Activated naive CD8-positive, alpha-beta T cell treated with anti-CD3 and anti-CD28 coated beads, Interleukin-2, amount 50 U/mL, for 24 hours (primary cell): ENCODE data around the gene UGCG.

ENCODE experiments used
- ATAC-seq: fragments of 150-1000 bp; cut with Tn5 transposase; one replicate; pipeline ENCODE4 v1.10.0; 2021
- DNase-seq: peaks from one replicate; pipeline ENCODE4 v3.0.0; 2021
- H3K27ac Mint-ChIP-seq: one replicate; pipeline ENCODE4 v1.8.0; 2021; ENCODE audit warnings: mild to moderate bottlenecking, mixed read lengths
- H3K27me3 Mint-ChIP-seq: one replicate; pipeline ENCODE4 v1.8.0; 2021; ENCODE audit warnings: mixed read lengths
- H3K36me3 Mint-ChIP-seq: one replicate; pipeline ENCODE4 v1.8.0; 2021; ENCODE audit warnings: low read depth, mixed read lengths
- H3K4me1 Mint-ChIP-seq: one replicate; pipeline ENCODE4 v1.8.0; 2021; ENCODE audit warnings: mixed read lengths
- H3K4me3 Mint-ChIP-seq: one replicate; pipeline ENCODE4 v1.8.0; 2021; ENCODE audit warnings: mild to moderate bottlenecking, moderate library complexity, mixed read lengths
- H3K9me3 Mint-ChIP-seq: one replicate; pipeline ENCODE4 v1.8.0; 2021; ENCODE audit warnings: mixed read lengths

Gene UGCG

DNA sequence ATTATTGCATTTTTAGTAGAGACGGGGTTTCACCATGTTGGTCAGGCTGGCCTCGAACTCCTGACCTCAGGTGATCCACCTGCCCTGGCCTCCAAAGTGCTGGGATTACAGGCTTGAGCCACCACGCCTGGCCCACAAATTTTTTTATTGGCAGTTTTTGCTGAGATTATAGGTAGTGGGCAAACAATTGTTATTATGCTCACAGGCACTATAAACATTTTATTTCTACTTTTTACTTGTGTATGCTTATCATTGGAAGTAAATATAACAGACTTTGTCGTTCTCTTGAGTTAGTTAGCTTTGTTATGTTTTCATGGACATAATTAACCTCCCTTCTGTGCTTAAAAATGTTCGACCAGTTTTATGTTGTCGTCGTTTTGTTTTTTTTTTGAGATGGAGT lies 23.9 kb downstream of the UGCG start:
- Mint-ChIP-seq H3K27me3 (no peaks in the 10 kb centered on the region), H3K9me3 (no peaks in the 10 kb centered on the region), H3K36me3 (peaks cover 34% of the 10 kb centered on the region), H3K27ac (no peak overlapping the region), H3K4me1 (peaks cover 49% of the 10 kb centered on the region), H3K4me3 (no peak overlapping the region)
- ATAC-seq = no peak
- no peak for DNase-seq

DNA sequence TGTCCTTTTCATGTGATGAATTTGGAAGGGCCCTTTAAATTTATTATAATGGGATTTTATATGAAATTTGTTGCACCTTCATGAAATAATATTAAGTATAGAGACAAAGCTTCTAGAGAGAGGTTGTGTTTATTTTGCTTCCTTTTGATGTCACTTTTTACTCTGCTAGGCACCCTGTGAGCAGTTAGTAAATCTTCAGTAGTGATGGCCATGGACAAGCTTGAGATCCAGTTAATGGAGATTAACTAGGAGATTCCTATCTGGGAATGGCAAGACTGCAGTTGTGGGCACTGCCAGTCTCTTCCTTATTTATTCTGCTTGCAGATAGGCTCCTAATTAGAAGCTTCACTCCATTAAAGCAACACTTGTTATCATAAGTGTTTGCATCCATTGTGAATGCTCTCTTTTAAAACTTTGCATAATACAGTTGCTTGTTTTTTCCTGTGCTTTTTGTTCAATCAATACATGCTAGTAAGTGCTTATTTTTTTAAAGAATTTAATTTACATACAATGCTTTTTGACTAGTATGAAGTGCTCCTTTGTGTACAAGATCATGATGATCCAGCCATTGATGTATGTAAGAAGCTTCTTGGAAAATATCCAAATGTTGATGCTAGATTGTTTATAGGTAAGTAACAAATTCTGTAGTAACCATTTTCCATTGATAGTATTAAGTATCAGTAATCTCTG lies 25.9 kb downstream of the UGCG start:
- Mint-ChIP-seq H3K27me3 (no peaks in the 10 kb centered on the region), H3K36me3 (peaks cover 26% of the 10 kb centered on the region), H3K9me3 (no peaks in the 10 kb centered on the region), H3K4me3 (no peak overlapping the region), H3K27ac (no peak overlapping the region), H3K4me1 (peaks cover 46% of the 10 kb centered on the region)
- no peak for DNase-seq
- ATAC-seq = no peak

- DNase-seq (no peak), ATAC-seq (no peak)
- no peak overlapping the region for H3K27ac Mint-ChIP-seq
- peaks cover 48% of the 10 kb centered on the region for H3K4me1 Mint-ChIP-seq
- H3K36me3 Mint-ChIP-seq = peaks cover 23% of the 10 kb centered on the region
- H3K9me3 Mint-ChIP-seq = no peaks in the 10 kb centered on the region
- H3K4me3 Mint-ChIP-seq = no peak overlapping the region
- no peaks in the 10 kb centered on the region for H3K27me3 Mint-ChIP-seq
These were observed 27.7 kb downstream of the UGCG start for GRCh38 chr9:111924281-111924680.

- no peak for DNase-seq
- Mint-ChIP-seq H3K27ac (peak overlapping the region; percentile 25), H3K4me1 (peaks cover 44% of the 10 kb centered on the region), H3K4me3 (no peak overlapping the region), H3K9me3 (no peaks in the 10 kb centered on the region), H3K36me3 (peaks cover 19% of the 10 kb centered on the region), H3K27me3 (no peaks in the 10 kb centered on the region)
- no peak for ATAC-seq
These were observed 28.6 kb downstream of the UGCG start for GRCh38 chr9:111925017-111925770.

GRCh38 chr9:111925784-111926183 lies 29.2 kb downstream of the UGCG start:
- peak overlapping the region; percentile 25 for H3K27ac Mint-ChIP-seq
- DNase-seq (no peak), ATAC-seq (no peak)
- peaks cover 44% of the 10 kb centered on the region for H3K4me1 Mint-ChIP-seq
- H3K36me3 Mint-ChIP-seq = peaks cover 21% of the 10 kb centered on the region
- no peak overlapping the region for H3K4me3 Mint-ChIP-seq
- H3K27me3 Mint-ChIP-seq = no peaks in the 10 kb centered on the region
- no peaks in the 10 kb centered on the region for H3K9me3 Mint-ChIP-seq

DNA sequence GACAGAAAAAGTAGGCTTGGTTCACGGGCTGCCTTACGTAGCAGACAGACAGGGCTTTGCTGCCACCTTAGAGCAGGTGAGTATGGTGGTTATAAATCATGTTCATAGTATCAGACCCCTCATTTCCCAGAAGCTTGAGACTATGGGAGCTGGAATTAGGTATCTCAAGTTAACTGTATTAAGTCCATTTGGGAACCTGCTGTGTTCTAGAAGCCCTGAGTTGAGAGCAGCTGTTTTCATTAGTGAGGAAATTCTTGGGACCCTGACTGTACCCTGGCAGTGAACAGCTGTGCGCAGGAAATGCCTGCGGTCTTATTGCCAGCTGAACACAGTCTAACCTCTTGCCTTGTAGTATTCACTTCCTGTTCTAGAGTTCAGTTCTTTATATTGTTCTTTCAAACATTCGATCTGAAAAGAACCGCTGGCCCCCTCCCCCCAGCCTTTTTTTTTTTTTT lies 29.8 kb downstream of the UGCG start:
- H3K27me3 Mint-ChIP-seq = no peaks in the 10 kb centered on the region
- peaks cover 27% of the 10 kb centered on the region for H3K36me3 Mint-ChIP-seq
- H3K4me1 Mint-ChIP-seq = peaks cover 44% of the 10 kb centered on the region
- H3K4me3 Mint-ChIP-seq = no peak overlapping the region
- ATAC-seq = peak; percentile 100
- DNase-seq = peak; percentile 51
- H3K27ac Mint-ChIP-seq = peak overlapping the region; percentile 71
- H3K9me3 Mint-ChIP-seq = no peaks in the 10 kb centered on the region

GRCh38 chr9:111928359-111928720 lies 31.7 kb downstream of the UGCG start:
- H3K27ac Mint-ChIP-seq = peak overlapping the region; percentile 57
- DNase-seq = no peak
- peaks cover 35% of the 10 kb centered on the region for H3K4me1 Mint-ChIP-seq
- no peak for ATAC-seq
- H3K4me3 Mint-ChIP-seq = no peak overlapping the region
- peaks cover 39% of the 10 kb centered on the region for H3K36me3 Mint-ChIP-seq
- no peaks in the 10 kb centered on the region for H3K27me3 Mint-ChIP-seq
- H3K9me3 Mint-ChIP-seq = no peaks in the 10 kb centered on the region

DNA sequence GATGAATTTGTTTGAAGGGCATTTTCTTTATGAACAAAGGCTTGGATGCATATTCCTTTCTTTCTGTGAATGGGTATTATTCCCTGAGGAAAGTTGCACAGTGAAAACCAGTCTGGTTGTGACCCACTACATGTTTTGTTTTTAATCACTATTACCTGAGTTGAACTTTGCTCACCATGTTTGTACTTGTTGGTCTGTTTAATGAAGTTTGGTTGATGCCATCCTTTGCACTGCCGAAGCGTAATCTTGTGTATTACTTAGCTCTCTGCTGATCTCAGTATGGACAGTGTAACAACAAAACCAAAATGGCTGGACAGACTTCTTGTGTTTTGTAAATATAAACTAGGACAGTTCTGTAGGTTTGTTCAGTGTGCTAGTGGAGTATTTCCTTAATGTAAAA lies 38.1 kb downstream of the UGCG start:
- no peak overlapping the region for H3K27ac Mint-ChIP-seq
- no peak for DNase-seq
- no peak for ATAC-seq
- peaks cover 4% of the 10 kb centered on the region for H3K9me3 Mint-ChIP-seq
- peaks cover 46% of the 10 kb centered on the region for H3K36me3 Mint-ChIP-seq
- H3K4me3 Mint-ChIP-seq = no peak overlapping the region
- peaks cover 25% of the 10 kb centered on the region for H3K4me1 Mint-ChIP-seq
- H3K27me3 Mint-ChIP-seq = no peaks in the 10 kb centered on the region

GRCh38 chr9:111936391-111936790 lies 39.8 kb downstream of the UGCG start:
- DNase-seq = no peak
- H3K9me3 Mint-ChIP-seq = peaks cover 4% of the 10 kb centered on the region

GRCh38 chr9:111937301-111937700 lies 40.7 kb downstream of the UGCG start:
- H3K27me3 Mint-ChIP-seq = no peaks in the 10 kb centered on the region
- peaks cover 4% of the 10 kb centered on the region for H3K9me3 Mint-ChIP-seq
- peak overlapping the region; percentile 89 for H3K27ac Mint-ChIP-seq
- ATAC-seq (no peak), DNase-seq (no peak)
- peaks cover 30% of the 10 kb centered on the region for H3K36me3 Mint-ChIP-seq
- H3K4me3 Mint-ChIP-seq = peak overlapping the region; percentile 66
- peaks cover 29% of the 10 kb centered on the region for H3K4me1 Mint-ChIP-seq

More at GRCh38 chr9:111936391-111936790, 39.8 kb downstream of the UGCG start:
- Mint-ChIP-seq H3K4me1 (peaks cover 29% of the 10 kb centered on the region), H3K27ac (no peak overlapping the region), H3K27me3 (no peaks in the 10 kb centered on the region), H3K36me3 (peaks cover 38% of the 10 kb centered on the region), H3K4me3 (no peak overlapping the region)
- no peak for ATAC-seq

DNA sequence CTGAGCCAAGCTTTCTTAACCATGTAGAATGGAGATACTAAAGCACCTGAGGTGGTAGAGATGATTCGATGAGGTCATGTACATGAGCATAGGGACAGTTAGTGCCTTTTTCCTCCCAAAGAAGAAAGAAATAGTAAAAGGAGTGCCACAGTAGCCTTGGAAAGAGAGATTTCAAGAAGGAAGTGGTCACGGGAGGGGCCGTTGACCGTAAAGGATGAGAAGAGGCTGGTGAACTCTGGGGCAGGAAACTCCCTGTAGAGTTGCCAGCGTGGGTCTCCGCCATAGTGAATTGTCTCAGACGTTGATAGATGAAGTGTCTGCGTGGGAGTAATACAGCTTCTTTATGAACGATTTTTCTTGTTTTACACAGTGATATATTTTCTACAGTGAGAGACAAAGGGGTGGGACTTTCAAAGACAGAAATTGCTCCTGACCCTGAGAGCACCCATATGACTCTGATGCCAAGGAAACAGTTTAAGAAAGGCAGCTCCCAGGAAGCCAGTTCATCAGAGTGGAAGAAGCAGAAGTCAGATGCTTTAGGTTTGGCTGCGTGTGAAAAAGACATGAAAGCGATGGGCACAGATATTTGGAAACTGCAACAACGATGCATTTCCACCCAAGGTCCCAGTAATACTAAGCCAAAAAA lies 41.3 kb downstream of the UGCG start:
- peak overlapping the region; percentile 89 for H3K27ac Mint-ChIP-seq
- peak; percentile 90 for ATAC-seq
- H3K4me1 Mint-ChIP-seq = peaks cover 29% of the 10 kb centered on the region
- peaks cover 27% of the 10 kb centered on the region for H3K36me3 Mint-ChIP-seq
- DNase-seq = peak; percentile 61
- H3K4me3 Mint-ChIP-seq = peak overlapping the region; percentile 66
- no peaks in the 10 kb centered on the region for H3K27me3 Mint-ChIP-seq
- peaks cover 4% of the 10 kb centered on the region for H3K9me3 Mint-ChIP-seq

DNA sequence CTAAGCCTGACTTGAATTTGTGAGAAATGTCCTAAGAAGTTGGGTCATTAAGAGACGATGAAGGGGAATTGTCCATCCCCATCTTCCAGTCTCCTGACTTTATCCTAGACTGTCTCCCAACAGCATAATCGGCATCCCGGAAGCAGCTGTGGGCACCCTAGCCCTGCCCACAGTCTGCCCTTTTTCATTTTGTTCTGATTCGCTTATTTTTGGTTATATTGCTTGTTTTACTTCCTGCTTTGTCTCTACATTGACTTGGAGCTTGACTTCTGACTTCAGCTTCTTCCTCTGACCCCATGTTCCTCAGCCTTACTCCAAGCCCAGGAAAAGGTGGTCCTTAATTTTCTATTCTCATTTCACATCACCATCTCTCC lies 41.8 kb downstream of the UGCG start:
- Mint-ChIP-seq H3K9me3 (peaks cover 4% of the 10 kb centered on the region), H3K27me3 (no peaks in the 10 kb centered on the region), H3K4me3 (peak overlapping the region; percentile 66), H3K36me3 (peaks cover 23% of the 10 kb centered on the region), H3K27ac (peak overlapping the region; percentile 89), H3K4me1 (peaks cover 29% of the 10 kb centered on the region)
- DNase-seq (no peak), ATAC-seq (no peak)

- Mint-ChIP-seq H3K9me3 (peaks cover 4% of the 10 kb centered on the region), H3K4me1 (peaks cover 33% of the 10 kb centered on the region), H3K4me3 (no peak overlapping the region), H3K27me3 (no peaks in the 10 kb centered on the region), H3K36me3 (peaks cover 17% of the 10 kb centered on the region), H3K27ac (peak overlapping the region; percentile 89)
- DNase-seq (no peak), ATAC-seq (no peak)
These were observed 42.7 kb downstream of the UGCG start for GRCh38 chr9:111939322-111939721.

DNA sequence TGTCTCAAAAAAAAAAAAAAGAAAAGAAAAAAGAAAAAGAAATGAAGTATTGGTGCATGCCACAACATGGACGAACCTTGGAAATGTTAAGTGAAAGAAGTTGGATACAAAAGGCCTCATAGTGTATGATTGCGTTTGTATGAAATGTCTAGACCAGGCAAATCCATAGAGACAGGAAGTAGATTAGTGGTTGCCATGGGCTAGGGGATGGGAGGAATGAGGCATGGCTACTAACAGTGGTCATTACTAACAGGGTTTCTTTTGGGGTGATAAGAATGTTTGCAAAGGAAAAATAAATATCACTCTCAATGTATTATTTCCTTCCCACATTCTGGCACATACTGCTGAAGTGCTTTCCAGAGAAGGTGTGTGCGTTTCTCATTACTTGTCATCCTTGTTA lies 44.1 kb downstream of the UGCG start:
- H3K27me3 Mint-ChIP-seq = no peaks in the 10 kb centered on the region
- peaks cover 47% of the 10 kb centered on the region for H3K4me1 Mint-ChIP-seq
- ATAC-seq (no peak), DNase-seq (no peak)
- no peak overlapping the region for H3K4me3 Mint-ChIP-seq
- H3K36me3 Mint-ChIP-seq = peaks cover 5% of the 10 kb centered on the region
- no peak overlapping the region for H3K27ac Mint-ChIP-seq
- peaks cover 4% of the 10 kb centered on the region for H3K9me3 Mint-ChIP-seq

DNA sequence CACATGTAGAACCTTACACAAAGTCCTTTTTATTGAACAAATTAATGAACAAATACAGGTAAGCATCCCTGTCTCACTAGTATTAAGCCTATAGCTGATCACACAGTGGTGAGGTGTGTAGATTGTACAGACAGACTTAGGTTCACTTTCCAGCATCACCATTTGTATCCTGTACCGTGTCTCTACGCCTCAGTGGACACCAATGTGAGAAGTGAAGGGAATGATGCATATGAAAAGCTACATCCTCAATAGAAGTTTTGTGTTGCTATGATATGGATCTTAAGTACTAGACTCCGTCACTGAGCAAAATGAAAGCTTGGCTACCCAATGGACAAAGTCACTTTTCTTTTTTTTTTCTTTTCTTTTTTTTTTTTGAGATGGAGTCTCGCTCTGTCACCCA lies 46.6 kb downstream of the UGCG start:
- Mint-ChIP-seq H3K4me1 (peaks cover 40% of the 10 kb centered on the region), H3K4me3 (no peak overlapping the region), H3K36me3 (no peaks in the 10 kb centered on the region), H3K9me3 (peaks cover 4% of the 10 kb centered on the region), H3K27ac (no peak overlapping the region), H3K27me3 (peaks cover 3% of the 10 kb centered on the region)
- DNase-seq (no peak), ATAC-seq (no peak)
